Tibial nerve (tissue), 3 donors: ENCODE data around the gene SLC9A2.

Experiments
- POLR2A ChIP-seq, 2 donors: fragments of 450-650 bp; IDR thresholded peaks; one replicate each; pipeline ENCODE4 v1.6.1; 2017; ENCODE audit warnings: antibody characterized with exemption in 2 of 2, mild to moderate bottlenecking in 2 of 2, moderate library complexity in 2 of 2
- TF ChIP-seq, protein P1 (sequence below), 5 experiments: fragments of 200-600 bp in 3 of 5; fragments of 450-650 bp in 2 of 5; sonication (generic) in 3 of 5; IDR thresholded peaks; one replicate each; pipeline ENCODE4 v1.5.1; 2016 to 2019; ENCODE audit warnings: antibody characterized with exemption in 5 of 5, mild to moderate bottlenecking in 3 of 5, moderate library complexity in 2 of 5

- no peak for TF ChIP-seq POLR2A (IDR thresholded peaks at IDR 0.05)
- TF ChIP-seq, protein P1, sequence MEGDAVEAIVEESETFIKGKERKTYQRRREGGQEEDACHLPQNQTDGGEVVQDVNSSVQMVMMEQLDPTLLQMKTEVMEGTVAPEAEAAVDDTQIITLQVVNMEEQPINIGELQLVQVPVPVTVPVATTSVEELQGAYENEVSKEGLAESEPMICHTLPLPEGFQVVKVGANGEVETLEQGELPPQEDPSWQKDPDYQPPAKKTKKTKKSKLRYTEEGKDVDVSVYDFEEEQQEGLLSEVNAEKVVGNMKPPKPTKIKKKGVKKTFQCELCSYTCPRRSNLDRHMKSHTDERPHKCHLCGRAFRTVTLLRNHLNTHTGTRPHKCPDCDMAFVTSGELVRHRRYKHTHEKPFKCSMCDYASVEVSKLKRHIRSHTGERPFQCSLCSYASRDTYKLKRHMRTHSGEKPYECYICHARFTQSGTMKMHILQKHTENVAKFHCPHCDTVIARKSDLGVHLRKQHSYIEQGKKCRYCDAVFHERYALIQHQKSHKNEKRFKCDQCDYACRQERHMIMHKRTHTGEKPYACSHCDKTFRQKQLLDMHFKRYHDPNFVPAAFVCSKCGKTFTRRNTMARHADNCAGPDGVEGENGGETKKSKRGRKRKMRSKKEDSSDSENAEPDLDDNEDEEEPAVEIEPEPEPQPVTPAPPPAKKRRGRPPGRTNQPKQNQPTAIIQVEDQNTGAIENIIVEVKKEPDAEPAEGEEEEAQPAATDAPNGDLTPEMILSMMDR (IDR thresholded peaks at IDR 0.05) = no peak
These were observed 47.7 kb downstream of the SLC9A2 start for GRCh38 chr2:102667072-102667471.
